H1 (cell line): ENCODE measurements around the gene PPM1M. TPM values are rescaled to one million over a fixed set of nuclear protein-coding genes. Genes with fewer than 3 reads are reported as not detected.

Experiments
- SP1 ChIP-seq: IDR thresholded peaks from 2 replicates; pipeline ENCODE4 v1.6.1; 2011; ENCODE audit warnings: low read depth, low read length
- polyA plus RNA-seq, 7 experiments: library from polyadenylated mRNA; depleted of rRNA in 3 of 7; stranded (reverse) in 5 of 7; unstranded in 2 of 7; fragments of >200 nt in 5 of 7; fragments of 200-250 nt in 2 of 7; gene quantifications; 1 replicate in 5 of 7; 2 replicates in 1 of 7; 4 replicates in 1 of 7; pipeline versions ENCODE4 v1.2.1 to v1.2.3, GENCODE V29; 2011 to 2013; ENCODE audit warnings: missing spikeins in 2 of 7, mixed read lengths in 2 of 7
- total RNA-seq: library from RNA; stranded (reverse); fragmentation: NEBNext Ultra II Directional; extraction: Animal tissue kit (Norgen Biotek cat#: 25700); gene quantifications from 2 replicates; pipeline ENCODE4 v1.2.1, GENCODE V29; 2021

PPM1M gene
- total and polyA plus RNA-seq, 2 of the 8 experiments (the other 6 are each of a cell fraction or from before 2014, with no cell fraction given), result 5.2 to 6.3 TPM

- TF ChIP-seq SP1, result no peak
Observed at GRCh38 chr3:52211268-52211891, 34.2 kb upstream of the PPM1M start (continued).
